HFF-Myc (cell line): Measurements from ENCODE around the gene ADARB1.

ENCODE experiments used
- DNase-seq: peaks from one replicate; pipeline ENCODE4 v3.0.0-alpha.2; 2011; ENCODE audit warnings: low read depth; ENCODE audit errors: extremely low read depth
- H3K4me3 ChIP-seq: replicated peaks from 2 replicates; pipeline ENCODE4 v1.5.1; 2011; ENCODE audit warnings: low read depth, mild to moderate bottlenecking, control low read depth, low read length
- TF ChIP-seq, protein P1 (sequence below): IDR thresholded peaks from 2 replicates; pipeline ENCODE4 v1.5.1; 2012; ENCODE audit warnings: mild to moderate bottlenecking, low read depth, low read length, control low read depth; ENCODE audit errors: missing control alignments

ADARB1 gene

GRCh38 chr21:45213392-45213791 lies 139.0 kb downstream of the ADARB1 start:
- H3K4me3 ChIP-seq, result no peak overlapping the region
- DNase-seq, result no peak
- TF ChIP-seq, protein P1, sequence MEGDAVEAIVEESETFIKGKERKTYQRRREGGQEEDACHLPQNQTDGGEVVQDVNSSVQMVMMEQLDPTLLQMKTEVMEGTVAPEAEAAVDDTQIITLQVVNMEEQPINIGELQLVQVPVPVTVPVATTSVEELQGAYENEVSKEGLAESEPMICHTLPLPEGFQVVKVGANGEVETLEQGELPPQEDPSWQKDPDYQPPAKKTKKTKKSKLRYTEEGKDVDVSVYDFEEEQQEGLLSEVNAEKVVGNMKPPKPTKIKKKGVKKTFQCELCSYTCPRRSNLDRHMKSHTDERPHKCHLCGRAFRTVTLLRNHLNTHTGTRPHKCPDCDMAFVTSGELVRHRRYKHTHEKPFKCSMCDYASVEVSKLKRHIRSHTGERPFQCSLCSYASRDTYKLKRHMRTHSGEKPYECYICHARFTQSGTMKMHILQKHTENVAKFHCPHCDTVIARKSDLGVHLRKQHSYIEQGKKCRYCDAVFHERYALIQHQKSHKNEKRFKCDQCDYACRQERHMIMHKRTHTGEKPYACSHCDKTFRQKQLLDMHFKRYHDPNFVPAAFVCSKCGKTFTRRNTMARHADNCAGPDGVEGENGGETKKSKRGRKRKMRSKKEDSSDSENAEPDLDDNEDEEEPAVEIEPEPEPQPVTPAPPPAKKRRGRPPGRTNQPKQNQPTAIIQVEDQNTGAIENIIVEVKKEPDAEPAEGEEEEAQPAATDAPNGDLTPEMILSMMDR, result no peak

GRCh38 chr21:45215213-45215612 lies 140.8 kb downstream of the ADARB1 start:
- DNase-seq, result no peak
- no peak overlapping the region for H3K4me3 ChIP-seq
- TF ChIP-seq, protein P1, result no peak

DNA sequence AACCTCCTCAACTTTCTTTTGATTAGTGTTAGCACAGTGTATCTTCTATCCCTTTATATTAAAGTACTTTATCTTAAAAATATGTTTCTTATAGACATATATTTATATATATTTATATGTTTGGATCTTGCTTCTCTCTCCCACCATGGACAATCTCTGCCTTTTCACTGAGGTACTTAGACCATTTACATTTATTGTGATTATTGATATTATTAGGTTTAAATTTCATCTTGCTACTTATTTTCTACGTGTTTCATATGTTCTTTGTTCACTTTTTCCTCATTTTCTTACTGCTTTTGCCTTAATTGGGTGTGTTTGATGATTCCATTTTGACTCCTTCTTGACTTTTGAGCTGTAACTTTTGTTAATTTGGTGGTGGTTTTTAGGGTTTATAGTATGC lies 142.6 kb downstream of the ADARB1 start:
- H3K4me3 ChIP-seq, result no peak overlapping the region
- DNase-seq, result no peak
- TF ChIP-seq, protein P1, result no peak

DNA sequence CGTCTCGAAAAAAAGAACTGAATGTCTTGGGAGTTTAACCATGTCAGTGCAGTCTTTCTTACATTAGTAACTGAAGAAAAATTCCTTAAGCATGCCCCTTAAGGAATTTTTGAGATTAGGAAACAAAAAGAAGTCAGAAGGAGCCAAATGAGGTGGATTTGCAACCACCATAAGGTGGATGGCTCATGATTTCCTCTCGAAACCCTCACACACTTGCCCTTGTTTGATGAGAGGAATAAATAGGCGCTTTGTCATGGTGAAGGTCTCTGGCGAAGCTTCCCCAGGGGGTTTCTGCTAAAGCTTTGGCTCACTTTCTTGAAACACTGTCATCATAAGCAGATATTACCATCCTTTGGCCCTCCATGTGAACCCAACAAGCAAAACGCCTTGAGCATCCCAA lies 145.1 kb downstream of the ADARB1 start:
- no peak for DNase-seq
- TF ChIP-seq, protein P1, result no peak

GRCh38 chr21:45220071-45220481 lies 145.7 kb downstream of the ADARB1 start:
- DNase-seq, result no peak
- no peak overlapping the region for H3K4me3 ChIP-seq
- TF ChIP-seq, protein P1, result no peak

More for the DNA sequence above, 145.1 kb downstream of the ADARB1 start:
- no peak overlapping the region for H3K4me3 ChIP-seq

DNA sequence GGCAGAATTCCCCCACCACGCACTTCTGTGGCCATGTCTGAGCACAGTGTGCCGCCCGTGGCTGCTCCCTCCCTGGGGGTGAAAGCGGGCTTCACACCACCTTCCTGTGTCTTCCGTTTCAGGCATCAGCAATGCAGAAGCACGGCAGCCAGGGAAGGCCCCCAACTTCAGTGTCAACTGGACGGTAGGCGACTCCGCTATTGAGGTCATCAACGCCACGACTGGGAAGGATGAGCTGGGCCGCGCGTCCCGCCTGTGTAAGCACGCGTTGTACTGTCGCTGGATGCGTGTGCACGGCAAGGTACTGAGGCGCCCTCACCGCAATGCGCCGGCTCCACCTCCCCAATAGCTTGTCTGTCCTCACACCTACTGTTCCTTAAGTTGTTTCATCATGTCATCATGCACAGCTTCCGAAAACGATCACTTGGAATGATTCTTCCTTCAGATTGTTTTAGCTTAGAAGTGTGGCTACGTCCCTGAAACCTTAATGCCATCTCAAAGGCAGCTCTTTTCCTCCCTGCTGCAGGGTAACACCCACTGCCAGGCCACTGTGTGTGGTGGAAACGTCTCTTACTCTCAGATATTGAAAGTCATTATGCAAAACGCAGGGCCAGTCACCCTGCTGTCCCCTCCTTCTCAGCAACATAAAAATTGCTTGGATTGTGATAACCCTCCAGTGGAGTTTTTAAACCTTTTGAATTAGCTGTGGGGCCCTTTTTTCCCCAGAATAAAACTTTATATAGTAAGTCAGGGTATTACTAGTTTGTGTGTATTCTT lies 146.5 kb downstream of the ADARB1 start:
- DNase-seq, result no peak
- TF ChIP-seq, protein P1, result no peak
- no peak overlapping the region for H3K4me3 ChIP-seq
